GM23338 (cell line): ENCODE measurements around the gene PSMB7. TPM values are rescaled to one million over a fixed set of nuclear protein-coding genes. Genes with fewer than 3 reads are reported as not detected.

Experiments used
- ATAC-seq: fragments of 200-7000 bp; cut with Tn5 transposase; 3 replicates; pipeline ENCODE4 v1.9.1; 2020
- DNase-seq: peaks from one replicate; pipeline ENCODE4 v3.0.0-alpha.2; 2015; ENCODE audit warnings: low spot score
- H2AFZ ChIP-seq: fragments of 200-600 bp; sonication (generic); 2 replicates; pipeline ENCODE4 v1.8.0; 2016; ENCODE audit warnings: antibody characterized with exemption, mild to moderate bottlenecking, moderate library complexity
- H3F3A ChIP-seq: fragments of 200-600 bp; sonication (generic); replicated peaks from 2 replicates; pipeline ENCODE4 v1.8.0; 2017; ENCODE audit warnings: antibody characterized with exemption, mixed run types, low read depth
- H3K27ac ChIP-seq: fragments of 200-600 bp; sonication (generic); 2 replicates; pipeline ENCODE4 v1.6.1; 2016; ENCODE audit warnings: low read depth
- H3K27me3 ChIP-seq: fragments of 200-600 bp; sonication (generic); 2 replicates; pipeline ENCODE4 v1.8.0; 2016; ENCODE audit warnings: mild to moderate bottlenecking, mixed run types, moderate library complexity; ENCODE audit not compliant: insufficient read depth
- H3K36me3 ChIP-seq: fragments of 200-600 bp; sonication (generic); 2 replicates; pipeline ENCODE4 v1.8.0; 2016; ENCODE audit warnings: mild to moderate bottlenecking; ENCODE audit not compliant: insufficient read depth
- H3K4me1 ChIP-seq: fragments of 200-600 bp; sonication (generic); 2 replicates; pipeline ENCODE4 v1.8.0; 2016; ENCODE audit warnings: mild to moderate bottlenecking, moderate library complexity; ENCODE audit not compliant: insufficient read depth
- H3K4me2 ChIP-seq: fragments of 200-600 bp; sonication (generic); 2 replicates; pipeline ENCODE4 v1.7.1; 2017; ENCODE audit warnings: mixed run types
- H3K4me3 ChIP-seq: fragments of 200-600 bp; sonication (generic); 2 replicates; pipeline ENCODE4 v1.6.1; 2016; ENCODE audit warnings: mixed run types
- H3K79me2 ChIP-seq: fragments of 200-600 bp; sonication (generic); replicated peaks from 2 replicates; pipeline ENCODE4 v1.8.0; 2017; ENCODE audit warnings: mild to moderate bottlenecking; ENCODE audit not compliant: insufficient read depth
- H3K9me2 ChIP-seq: fragments of 200-600 bp; sonication (generic); 2 replicates; pipeline ENCODE4 v1.8.0; 2017; ENCODE audit not compliant: insufficient read depth
- H4K20me1 ChIP-seq: fragments of 200-600 bp; sonication (generic); replicated peaks from 2 replicates; pipeline ENCODE4 v1.8.0; 2017; ENCODE audit warnings: mild to moderate bottlenecking; ENCODE audit not compliant: insufficient read depth
- H3K27ac Mint-ChIP-seq: 2 replicates; pipeline ENCODE4 v1.8.0; 2020; ENCODE audit warnings: inconsistent platforms, mild to moderate bottlenecking, moderate library complexity, mixed read lengths
- H3K27me3 Mint-ChIP-seq: 3 replicates; pipeline ENCODE4 v1.8.0; 2022; ENCODE audit warnings: low read depth, mild to moderate bottlenecking, moderate library complexity, mixed read lengths, inconsistent platforms; ENCODE audit not compliant: insufficient read depth, poor library complexity
- H3K36me3 Mint-ChIP-seq: 3 replicates; pipeline ENCODE4 v1.8.0; 2021; ENCODE audit warnings: low read depth, mild to moderate bottlenecking, inconsistent platforms, moderate library complexity, mixed read lengths
- H3K4me1 Mint-ChIP-seq: 3 replicates; pipeline ENCODE4 v1.8.0; 2020; ENCODE audit warnings: mild to moderate bottlenecking, inconsistent platforms, mixed read lengths
- H3K4me3 Mint-ChIP-seq: 3 replicates; pipeline ENCODE4 v1.8.0; 2021; ENCODE audit warnings: moderate library complexity, mild to moderate bottlenecking, inconsistent platforms, mixed read lengths
- H3K9me3 Mint-ChIP-seq: 3 replicates; pipeline ENCODE4 v1.8.0; 2020; ENCODE audit warnings: moderate library complexity, mild to moderate bottlenecking, inconsistent platforms, mixed read lengths
- CREB1 ChIP-seq: fragments of 250-450 bp; sonication (Bioruptor Pico); IDR thresholded peaks from 2 replicates; pipeline ENCODE4 v1.5.0; 2020; ENCODE audit warnings: low read depth, mild to moderate bottlenecking, moderate library complexity
- EZH2 ChIP-seq: fragments of 200-600 bp; sonication (generic); IDR thresholded peaks from one replicate; pipeline ENCODE4 v1.8.0; 2017; ENCODE audit warnings: antibody characterized with exemption, mild to moderate bottlenecking, low read depth; ENCODE audit not compliant: unreplicated experiment
- EZH2phosphoT487 ChIP-seq: fragments of 200-600 bp; sonication (generic); IDR thresholded peaks from one replicate; pipeline ENCODE4 v1.8.1; 2018; ENCODE audit warnings: antibody characterized with exemption; ENCODE audit not compliant: unreplicated experiment
- NANOG ChIP-seq: IDR thresholded peaks from 2 replicates; pipeline ENCODE4 v1.6.1; 2016; ENCODE audit warnings: antibody characterized with exemption, borderline replicate concordance
- POLR2AphosphoS5 ChIP-seq: IDR thresholded peaks from 2 replicates; pipeline ENCODE4 v1.6.1; 2016; ENCODE audit warnings: antibody characterized with exemption, low read depth
- STAT1 ChIP-seq: IDR thresholded peaks from one replicate; pipeline ENCODE4 v1.6.1; 2016; ENCODE audit warnings: antibody characterized with exemption; ENCODE audit not compliant: unreplicated experiment
- ZNF114 ChIP-seq: fragments of 250-450 bp; sonication (Bioruptor Pico); IDR thresholded peaks from 2 replicates; pipeline ENCODE4 v1.5.0; 2020; ENCODE audit warnings: mild to moderate bottlenecking, moderate library complexity
- ZNF331 ChIP-seq: fragments of 250-450 bp; sonication (Bioruptor Pico); IDR thresholded peaks from 2 replicates; pipeline ENCODE4 v1.5.0; 2020; ENCODE audit warnings: low read depth, mild to moderate bottlenecking, moderate library complexity
- polyA plus RNA-seq: library from polyadenylated mRNA; unstranded; fragments of >200 nt; fragmentation: Nextera tagmentation; extraction: Ambion mirVana; gene quantifications from 2 replicates; pipeline ENCODE4 v1.2.1, GENCODE V29; 2016
- total RNA-seq: library from RNA; depleted of rRNA; stranded (reverse); fragments of >200 nt; shearing (Covaris generic); gene quantifications from 2 replicates; pipeline ENCODE4 v1.2.3, GENCODE V29; 2014
- TF ChIP-seq, protein P1 (sequence below), 2 experiments: fragments of 200-600 bp in 1 of 2; sonication (generic) in 1 of 2; conservative IDR thresholded peaks; 2 replicates each; pipeline versions ENCODE4 v1.5.1 to v1.6.1; 2016 to 2017; ENCODE audit warnings: antibody characterized with exemption in 2 of 2, low read depth in 2 of 2, mild to moderate bottlenecking in 2 of 2, moderate library complexity in 1 of 2
- TF ChIP-seq, protein P2 (sequence below): IDR thresholded peaks from one replicate; pipeline ENCODE4 v1.6.1; 2018; ENCODE audit warnings: antibody characterized with exemption; ENCODE audit not compliant: unreplicated experiment
- TF ChIP-seq, protein P3 (sequence below): IDR thresholded peaks from 2 replicates; pipeline ENCODE4 v1.6.1; 2016; ENCODE audit warnings: antibody characterized with exemption

PSMB7 gene
- total and polyA plus RNA-seq, 2 experiments from 2014 or later = 255 to 268 TPM

DNA sequence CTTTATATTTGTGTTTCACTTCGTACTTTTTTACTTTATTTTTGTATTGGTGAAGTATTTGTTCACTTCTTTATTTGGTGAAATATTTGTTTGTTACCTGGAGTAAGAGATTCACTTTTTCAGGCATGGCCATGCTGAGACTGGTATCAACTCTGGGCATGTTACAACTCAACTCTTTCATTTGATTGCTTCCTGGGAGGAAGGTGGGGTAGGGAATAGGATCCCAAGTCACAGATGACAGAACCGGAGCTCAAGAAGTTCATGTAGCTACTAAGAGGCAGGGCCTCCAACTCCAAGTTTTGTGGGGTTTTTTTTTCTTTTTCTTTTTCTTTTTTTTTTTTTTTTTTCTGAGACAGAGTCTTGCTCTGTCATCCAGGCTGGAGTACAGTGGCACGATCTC is 28.9 kb upstream of the PSMB7 start:
- no peaks in the 10 kb centered on the region for H3K9me2 ChIP-seq
- no peak overlapping the region for H3K27ac ChIP-seq
- Mint-ChIP-seq H3K27ac (no peak overlapping the region), H3K36me3 (no peaks in the 10 kb centered on the region), H3K9me3 (no peaks in the 10 kb centered on the region; the same call in 1 of the 3 replicates), H3K4me1 (peaks cover 4% of the 10 kb centered on the region), H3K4me3 (no peak overlapping the region), H3K27me3 (peaks cover 5% of the 10 kb centered on the region)
- no peak overlapping the region for H2AFZ ChIP-seq
- H4K20me1 ChIP-seq = no peaks in the 10 kb centered on the region
- no peak for ATAC-seq
- no peak for DNase-seq
- no peaks in the 10 kb centered on the region for H3K79me2 ChIP-seq
- H3F3A ChIP-seq = no peaks in the 10 kb centered on the region
- H3K4me3 ChIP-seq = no peak overlapping the region
- H3K4me1 ChIP-seq = no peaks in the 10 kb centered on the region
- H3K27me3 ChIP-seq = no peaks in the 10 kb centered on the region
- H3K4me2 ChIP-seq = no peak overlapping the region
- H3K36me3 ChIP-seq = no peaks in the 10 kb centered on the region
- TF ChIP-seq, protein P1, sequence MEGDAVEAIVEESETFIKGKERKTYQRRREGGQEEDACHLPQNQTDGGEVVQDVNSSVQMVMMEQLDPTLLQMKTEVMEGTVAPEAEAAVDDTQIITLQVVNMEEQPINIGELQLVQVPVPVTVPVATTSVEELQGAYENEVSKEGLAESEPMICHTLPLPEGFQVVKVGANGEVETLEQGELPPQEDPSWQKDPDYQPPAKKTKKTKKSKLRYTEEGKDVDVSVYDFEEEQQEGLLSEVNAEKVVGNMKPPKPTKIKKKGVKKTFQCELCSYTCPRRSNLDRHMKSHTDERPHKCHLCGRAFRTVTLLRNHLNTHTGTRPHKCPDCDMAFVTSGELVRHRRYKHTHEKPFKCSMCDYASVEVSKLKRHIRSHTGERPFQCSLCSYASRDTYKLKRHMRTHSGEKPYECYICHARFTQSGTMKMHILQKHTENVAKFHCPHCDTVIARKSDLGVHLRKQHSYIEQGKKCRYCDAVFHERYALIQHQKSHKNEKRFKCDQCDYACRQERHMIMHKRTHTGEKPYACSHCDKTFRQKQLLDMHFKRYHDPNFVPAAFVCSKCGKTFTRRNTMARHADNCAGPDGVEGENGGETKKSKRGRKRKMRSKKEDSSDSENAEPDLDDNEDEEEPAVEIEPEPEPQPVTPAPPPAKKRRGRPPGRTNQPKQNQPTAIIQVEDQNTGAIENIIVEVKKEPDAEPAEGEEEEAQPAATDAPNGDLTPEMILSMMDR (conservative IDR thresholded peaks at IDR 0.05; ENCODE audit: low read depth in 2 of 2) = no peak

DNA sequence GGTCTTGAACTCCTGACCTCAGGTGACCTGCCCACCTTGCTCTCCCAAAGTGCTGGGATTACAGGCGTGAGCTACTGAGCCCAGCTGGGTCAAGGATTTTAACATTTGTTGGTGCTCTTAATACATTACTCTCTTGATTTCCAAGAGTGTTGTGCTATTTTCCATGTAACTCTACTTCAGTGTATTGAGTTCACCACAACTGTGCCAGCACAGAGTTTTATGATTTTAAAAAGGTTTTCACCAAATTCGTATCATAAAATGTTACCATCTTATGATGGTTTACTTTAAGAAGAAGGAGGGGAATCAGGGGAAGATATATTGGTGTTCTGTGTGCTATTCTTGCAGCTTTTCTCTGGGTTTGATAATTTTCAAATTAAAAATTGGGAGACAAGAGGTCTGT is 28.4 kb upstream of the PSMB7 start:
- no peaks in the 10 kb centered on the region for H3K27me3 ChIP-seq

DNA sequence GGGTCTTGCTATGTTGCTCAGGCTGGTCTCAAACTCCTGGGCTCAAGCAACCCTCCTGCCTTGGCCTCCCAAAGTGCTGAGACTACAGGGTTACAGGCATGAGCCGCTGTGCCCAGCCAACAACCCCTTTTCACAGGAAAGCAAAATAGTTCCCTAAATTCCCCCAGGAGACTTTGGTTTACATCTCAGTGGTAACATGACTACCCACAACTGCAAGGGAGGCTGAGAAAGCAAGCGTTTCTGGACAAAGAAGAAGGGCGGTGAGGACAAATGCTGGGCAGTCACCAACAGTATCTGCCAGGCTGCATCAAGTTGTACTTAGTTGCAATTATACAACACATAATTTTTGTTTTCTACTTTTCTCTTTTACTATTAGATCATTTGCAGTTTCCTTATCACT is 27.6 kb upstream of the PSMB7 start:
- no peak overlapping the region for H3K4me2 ChIP-seq
- no peaks in the 10 kb centered on the region for H3K36me3 ChIP-seq
- H4K20me1 ChIP-seq = no peaks in the 10 kb centered on the region
- H3K27me3 ChIP-seq = no peaks in the 10 kb centered on the region
- no peaks in the 10 kb centered on the region for H3F3A ChIP-seq
- Mint-ChIP-seq H3K27ac (no peak overlapping the region), H3K4me3 (no peak overlapping the region), H3K4me1 (peaks cover 4% of the 10 kb centered on the region), H3K9me3 (no peaks in the 10 kb centered on the region; the same call in 1 of the 3 replicates), H3K36me3 (no peaks in the 10 kb centered on the region), H3K27me3 (peaks cover 5% of the 10 kb centered on the region)
- no peaks in the 10 kb centered on the region for H3K4me1 ChIP-seq
- no peak overlapping the region for H2AFZ ChIP-seq
- H3K9me2 ChIP-seq = no peaks in the 10 kb centered on the region
- no peak for DNase-seq
- H3K4me3 ChIP-seq = no peak overlapping the region
- ATAC-seq = no peak
- H3K79me2 ChIP-seq = no peaks in the 10 kb centered on the region
- H3K27ac ChIP-seq = no peak overlapping the region
- TF ChIP-seq, protein P2, sequence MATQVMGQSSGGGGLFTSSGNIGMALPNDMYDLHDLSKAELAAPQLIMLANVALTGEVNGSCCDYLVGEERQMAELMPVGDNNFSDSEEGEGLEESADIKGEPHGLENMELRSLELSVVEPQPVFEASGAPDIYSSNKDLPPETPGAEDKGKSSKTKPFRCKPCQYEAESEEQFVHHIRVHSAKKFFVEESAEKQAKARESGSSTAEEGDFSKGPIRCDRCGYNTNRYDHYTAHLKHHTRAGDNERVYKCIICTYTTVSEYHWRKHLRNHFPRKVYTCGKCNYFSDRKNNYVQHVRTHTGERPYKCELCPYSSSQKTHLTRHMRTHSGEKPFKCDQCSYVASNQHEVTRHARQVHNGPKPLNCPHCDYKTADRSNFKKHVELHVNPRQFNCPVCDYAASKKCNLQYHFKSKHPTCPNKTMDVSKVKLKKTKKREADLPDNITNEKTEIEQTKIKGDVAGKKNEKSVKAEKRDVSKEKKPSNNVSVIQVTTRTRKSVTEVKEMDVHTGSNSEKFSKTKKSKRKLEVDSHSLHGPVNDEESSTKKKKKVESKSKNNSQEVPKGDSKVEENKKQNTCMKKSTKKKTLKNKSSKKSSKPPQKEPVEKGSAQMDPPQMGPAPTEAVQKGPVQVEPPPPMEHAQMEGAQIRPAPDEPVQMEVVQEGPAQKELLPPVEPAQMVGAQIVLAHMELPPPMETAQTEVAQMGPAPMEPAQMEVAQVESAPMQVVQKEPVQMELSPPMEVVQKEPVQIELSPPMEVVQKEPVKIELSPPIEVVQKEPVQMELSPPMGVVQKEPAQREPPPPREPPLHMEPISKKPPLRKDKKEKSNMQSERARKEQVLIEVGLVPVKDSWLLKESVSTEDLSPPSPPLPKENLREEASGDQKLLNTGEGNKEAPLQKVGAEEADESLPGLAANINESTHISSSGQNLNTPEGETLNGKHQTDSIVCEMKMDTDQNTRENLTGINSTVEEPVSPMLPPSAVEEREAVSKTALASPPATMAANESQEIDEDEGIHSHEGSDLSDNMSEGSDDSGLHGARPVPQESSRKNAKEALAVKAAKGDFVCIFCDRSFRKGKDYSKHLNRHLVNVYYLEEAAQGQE = no peak
- TF ChIP-seq, protein P1 (conservative IDR thresholded peaks at IDR 0.05; ENCODE audit: low read depth in 2 of 2) = no peak
- TF ChIP-seq ZNF331 (CRISPR knock-in tag) = no peak
- no peak for TF ChIP-seq CREB1 (CRISPR knock-in tag)
- no peak for TF ChIP-seq POLR2AphosphoS5
- TF ChIP-seq ZNF114 (CRISPR knock-in tag) = no peak
- no peak for TF ChIP-seq NANOG
- TF ChIP-seq STAT1 = no peak
- no peak for TF ChIP-seq EZH2phosphoT487

More for the DNA sequence above, 28.4 kb upstream of the PSMB7 start:
- Mint-ChIP-seq H3K27me3 (peaks cover 5% of the 10 kb centered on the region), H3K4me3 (no peak overlapping the region), H3K9me3 (no peaks in the 10 kb centered on the region; the same call in 1 of the 3 replicates), H3K4me1 (peaks cover 4% of the 10 kb centered on the region), H3K27ac (no peak overlapping the region), H3K36me3 (no peaks in the 10 kb centered on the region)
- Histone ChIP-seq H3K9me2 (no peaks in the 10 kb centered on the region), H2AFZ (no peak overlapping the region), H3F3A (no peaks in the 10 kb centered on the region), H3K36me3 (no peaks in the 10 kb centered on the region), H3K4me1 (no peaks in the 10 kb centered on the region), H3K4me3 (no peak overlapping the region), H3K4me2 (no peak overlapping the region), H3K27ac (no peak overlapping the region), H3K79me2 (no peaks in the 10 kb centered on the region), H4K20me1 (no peaks in the 10 kb centered on the region)
- ATAC-seq (no peak), DNase-seq (no peak)
- TF ChIP-seq STAT1 (no peak), ZNF331 (CRISPR knock-in tag) (no peak), EZH2 (no peak), NANOG (no peak)
- TF ChIP-seq, protein P3, sequence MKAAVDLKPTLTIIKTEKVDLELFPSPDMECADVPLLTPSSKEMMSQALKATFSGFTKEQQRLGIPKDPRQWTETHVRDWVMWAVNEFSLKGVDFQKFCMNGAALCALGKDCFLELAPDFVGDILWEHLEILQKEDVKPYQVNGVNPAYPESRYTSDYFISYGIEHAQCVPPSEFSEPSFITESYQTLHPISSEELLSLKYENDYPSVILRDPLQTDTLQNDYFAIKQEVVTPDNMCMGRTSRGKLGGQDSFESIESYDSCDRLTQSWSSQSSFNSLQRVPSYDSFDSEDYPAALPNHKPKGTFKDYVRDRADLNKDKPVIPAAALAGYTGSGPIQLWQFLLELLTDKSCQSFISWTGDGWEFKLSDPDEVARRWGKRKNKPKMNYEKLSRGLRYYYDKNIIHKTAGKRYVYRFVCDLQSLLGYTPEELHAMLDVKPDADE = no peak
